ENCODE data around the gene SLC9A9. TPM values are rescaled to one million over a fixed set of nuclear protein-coding genes. Genes with fewer than 3 reads are reported as not detected.

Gene SLC9A9
- total RNA-seq, 1 experiment from 2014 or later = 0.20 TPM

- H3K27me3 ChIP-seq = no peaks in the 10 kb centered on the region
- no peak for DNase-seq
- no peaks in the 10 kb centered on the region for H3K36me3 ChIP-seq
These were observed 95.3 kb downstream of the SLC9A9 start for GRCh38 chr3:143753006-143753405.

GRCh38 chr3:143751643-143752178 lies 96.6 kb downstream of the SLC9A9 start:
- no peak for DNase-seq
- H3K36me3 ChIP-seq = no peaks in the 10 kb centered on the region
- H3K9me3 ChIP-seq = no peaks in the 10 kb centered on the region
- no peak overlapping the region for H3K4me3 ChIP-seq
- H3K27me3 ChIP-seq = no peaks in the 10 kb centered on the region

More at GRCh38 chr3:143753006-143753405, 95.3 kb downstream of the SLC9A9 start:
- Histone ChIP-seq H3K9me3 (no peaks in the 10 kb centered on the region), H3K4me3 (no peak overlapping the region)

- H3K4me3 ChIP-seq = no peak overlapping the region
- no peaks in the 10 kb centered on the region for H3K27me3 ChIP-seq
- no peaks in the 10 kb centered on the region for H3K9me3 ChIP-seq
- H3K36me3 ChIP-seq = no peaks in the 10 kb centered on the region
- no peak for DNase-seq
These were observed 97.4 kb downstream of the SLC9A9 start for GRCh38 chr3:143750841-143751240.

- H3K27me3 ChIP-seq = no peaks in the 10 kb centered on the region
- no peak overlapping the region for H3K4me3 ChIP-seq
- H3K36me3 ChIP-seq = no peaks in the 10 kb centered on the region
- DNase-seq = no peak
- no peaks in the 10 kb centered on the region for H3K9me3 ChIP-seq
These were observed 98.3 kb downstream of the SLC9A9 start for GRCh38 chr3:143749926-143750325.

- Histone ChIP-seq H3K36me3 (no peaks in the 10 kb centered on the region), H3K4me3 (no peak overlapping the region), H3K27me3 (no peaks in the 10 kb centered on the region), H3K9me3 (peaks cover 6% of the 10 kb centered on the region; the same call in 1 of the 2 replicates)
- no peak for DNase-seq
These were observed 111.2 kb downstream of the SLC9A9 start for GRCh38 chr3:143737065-143737464.

GRCh38 chr3:143736205-143736997 lies 111.9 kb downstream of the SLC9A9 start:
- DNase-seq = no peak
- Histone ChIP-seq H3K4me3 (no peak overlapping the region), H3K27me3 (no peaks in the 10 kb centered on the region), H3K9me3 (peaks cover 6% of the 10 kb centered on the region; the same call in 1 of the 2 replicates), H3K36me3 (no peaks in the 10 kb centered on the region)

GRCh38 chr3:143731776-143732175 lies 116.5 kb downstream of the SLC9A9 start:
- DNase-seq = no peak
- H3K27me3 ChIP-seq = no peaks in the 10 kb centered on the region

GRCh38 chr3:143731320-143731719 lies 116.9 kb downstream of the SLC9A9 start:
- H3K4me3 ChIP-seq = no peak overlapping the region
- no peak for DNase-seq
- H3K36me3 ChIP-seq = no peaks in the 10 kb centered on the region
- no peaks in the 10 kb centered on the region for H3K9me3 ChIP-seq
- no peaks in the 10 kb centered on the region for H3K27me3 ChIP-seq

More at GRCh38 chr3:143731776-143732175, 116.5 kb downstream of the SLC9A9 start:
- Histone ChIP-seq H3K36me3 (no peaks in the 10 kb centered on the region), H3K9me3 (no peaks in the 10 kb centered on the region), H3K4me3 (no peak overlapping the region)

- Histone ChIP-seq H3K9me3 (no peaks in the 10 kb centered on the region), H3K36me3 (no peaks in the 10 kb centered on the region), H3K4me3 (no peak overlapping the region), H3K27me3 (no peaks in the 10 kb centered on the region)
- DNase-seq = peak; percentile 68
These were observed 120.9 kb downstream of the SLC9A9 start for GRCh38 chr3:143727391-143727790.

GRCh38 chr3:143726727-143727126 lies 121.5 kb downstream of the SLC9A9 start:
- H3K27me3 ChIP-seq = no peaks in the 10 kb centered on the region
- no peak overlapping the region for H3K4me3 ChIP-seq
- DNase-seq = no peak

GRCh38 chr3:143720381-143720780 lies 127.9 kb downstream of the SLC9A9 start:
- Histone ChIP-seq H3K27me3 (no peaks in the 10 kb centered on the region), H3K9me3 (no peaks in the 10 kb centered on the region), H3K4me3 (no peak overlapping the region), H3K36me3 (no peaks in the 10 kb centered on the region)
- no peak for DNase-seq

More at GRCh38 chr3:143726727-143727126, 121.5 kb downstream of the SLC9A9 start:
- Histone ChIP-seq H3K36me3 (no peaks in the 10 kb centered on the region), H3K9me3 (no peaks in the 10 kb centered on the region)

- Histone ChIP-seq H3K4me3 (no peak overlapping the region), H3K9me3 (no peaks in the 10 kb centered on the region), H3K27me3 (peaks cover 2% of the 10 kb centered on the region; the same call in 1 of the 2 replicates), H3K36me3 (no peaks in the 10 kb centered on the region)
- DNase-seq = no peak
These were observed 129.8 kb downstream of the SLC9A9 start for GRCh38 chr3:143718463-143718862.

GRCh38 chr3:143716731-143717130 lies 131.5 kb downstream of the SLC9A9 start:
- no peaks in the 10 kb centered on the region for H3K36me3 ChIP-seq
- no peak for DNase-seq
- no peaks in the 10 kb centered on the region for H3K9me3 ChIP-seq
- H3K27me3 ChIP-seq = peaks cover 2% of the 10 kb centered on the region; the same call in 1 of the 2 replicates
- H3K4me3 ChIP-seq = no peak overlapping the region

- H3K9me3 ChIP-seq = no peaks in the 10 kb centered on the region
- H3K36me3 ChIP-seq = no peaks in the 10 kb centered on the region
- DNase-seq = no peak
- peaks cover 2% of the 10 kb centered on the region; the same call in 1 of the 2 replicates for H3K27me3 ChIP-seq
- H3K4me3 ChIP-seq = no peak overlapping the region
These were observed 135.7 kb downstream of the SLC9A9 start for GRCh38 chr3:143712522-143712921.

- no peak overlapping the region for H3K4me3 ChIP-seq
- DNase-seq = no peak
- peaks cover 2% of the 10 kb centered on the region; the same call in 1 of the 2 replicates for H3K27me3 ChIP-seq
These were observed 140.4 kb downstream of the SLC9A9 start for GRCh38 chr3:143707848-143708247.

GRCh38 chr3:143700431-143700975 lies 147.8 kb downstream of the SLC9A9 start:
- Histone ChIP-seq H3K4me3 (no peak overlapping the region), H3K9me3 (no peaks in the 10 kb centered on the region), H3K36me3 (no peaks in the 10 kb centered on the region), H3K27me3 (peaks cover 2% of the 10 kb centered on the region; the same call in 1 of the 2 replicates)
- no peak for DNase-seq

More at GRCh38 chr3:143707848-143708247, 140.4 kb downstream of the SLC9A9 start:
- no peaks in the 10 kb centered on the region for H3K9me3 ChIP-seq
- no peaks in the 10 kb centered on the region for H3K36me3 ChIP-seq

GRCh38 chr3:143699424-143699823 lies 148.8 kb downstream of the SLC9A9 start:
- Histone ChIP-seq H3K36me3 (no peaks in the 10 kb centered on the region), H3K27me3 (peaks cover 2% of the 10 kb centered on the region; the same call in 1 of the 2 replicates), H3K4me3 (no peak overlapping the region), H3K9me3 (no peaks in the 10 kb centered on the region)
- no peak for DNase-seq

Measured in MG63 (cell line).